CD4-positive, alpha-beta T cell treated with Interleukin-15 for 1 hour (primary cell): ENCODE data around the gene PDSS1.
"Not testable (repeated sequence)": the region's sequence is repeated elsewhere in the genome, so short reads cannot be mapped to it uniquely, and the experiment has no call there.

ENCODE experiments used
- DNase-seq: peaks from one replicate; pipeline ENCODE4 v3.0.0-alpha.2; 2020

PDSS1 gene

GRCh38 chr10:26697163-26697921 is at the start of gene PDSS1:
Gene PDSS1, plus strand, starts transcription at chr10:26697701. Its CDS starts 11 bp downstream, at chr10:26697712.
- DNase-seq = peak; percentile 69

- DNase-seq = not testable (repeated sequence)
Measured at GRCh38 chr10:26648245-26648636, 49.3 kb upstream of the PDSS1 start.

- no peak for DNase-seq
Measured at GRCh38 chr10:26650406-26650805, 47.1 kb upstream of the PDSS1 start.

- DNase-seq = not testable (repeated sequence)
Measured at GRCh38 chr10:26651476-26651875, 46.0 kb upstream of the PDSS1 start.

- DNase-seq = no peak
Measured at GRCh38 chr10:26653004-26653403, 44.5 kb upstream of the PDSS1 start.

- no peak for DNase-seq
Measured at GRCh38 chr10:26655746-26656145, 41.8 kb upstream of the PDSS1 start.

- no peak for DNase-seq
Measured at GRCh38 chr10:26662864-26663263, 34.6 kb upstream of the PDSS1 start.

- DNase-seq = no peak
Measured at GRCh38 chr10:26665080-26666048, 32.1 kb upstream of the PDSS1 start.

GRCh38 chr10:26675873-26676257 is 21.6 kb upstream of the PDSS1 start:
- no peak for DNase-seq

GRCh38 chr10:26679588-26679987 is 17.9 kb upstream of the PDSS1 start:
- DNase-seq = no peak

- no peak for DNase-seq
Measured at GRCh38 chr10:26681076-26681475, 16.4 kb upstream of the PDSS1 start.

GRCh38 chr10:26681971-26682370 is 15.5 kb upstream of the PDSS1 start:
- peak; percentile 30 for DNase-seq

GRCh38 chr10:26682931-26683330 is 14.6 kb upstream of the PDSS1 start:
- DNase-seq = no peak

- not testable (repeated sequence) for DNase-seq
Measured at GRCh38 chr10:26684667-26685264, 12.7 kb upstream of the PDSS1 start.

GRCh38 chr10:26685441-26685840 is 12.1 kb upstream of the PDSS1 start:
- no peak for DNase-seq

GRCh38 chr10:26689399-26689798 is 8.1 kb upstream of the PDSS1 start:
- no peak for DNase-seq

- DNase-seq = no peak
Measured at GRCh38 chr10:26690731-26691475, 6.6 kb upstream of the PDSS1 start.

- DNase-seq = not testable (repeated sequence)
Measured at GRCh38 chr10:26694536-26694935, 3.0 kb upstream of the PDSS1 start.

GRCh38 chr10:26696786-26697162 is 727 bp upstream of the PDSS1 start:
- no peak for DNase-seq

- no peak for DNase-seq
Measured at GRCh38 chr10:26697922-26698608, 564 bp downstream of the PDSS1 start.

- DNase-seq = no peak
Measured at GRCh38 chr10:26698909-26699308, 1.4 kb downstream of the PDSS1 start.

- no peak for DNase-seq
Measured at GRCh38 chr10:26699631-26700030, 2.1 kb downstream of the PDSS1 start.
